GM18507 (cell line): ENCODE results near the gene CHN2.

Experiments used
- DNase-seq: peaks from one replicate; pipeline ENCODE4 v3.0.0; 2011; ENCODE audit warnings: low read depth; ENCODE audit not compliant: insufficient read length; ENCODE audit errors: extremely low spot score
- FAIRE-seq: peaks from 2 replicates; lab custom pipeline; 2011; peaks lifted over from hg19 to GRCh38; lab: Jason Lieb, UNC

CHN2 gene

DNA sequence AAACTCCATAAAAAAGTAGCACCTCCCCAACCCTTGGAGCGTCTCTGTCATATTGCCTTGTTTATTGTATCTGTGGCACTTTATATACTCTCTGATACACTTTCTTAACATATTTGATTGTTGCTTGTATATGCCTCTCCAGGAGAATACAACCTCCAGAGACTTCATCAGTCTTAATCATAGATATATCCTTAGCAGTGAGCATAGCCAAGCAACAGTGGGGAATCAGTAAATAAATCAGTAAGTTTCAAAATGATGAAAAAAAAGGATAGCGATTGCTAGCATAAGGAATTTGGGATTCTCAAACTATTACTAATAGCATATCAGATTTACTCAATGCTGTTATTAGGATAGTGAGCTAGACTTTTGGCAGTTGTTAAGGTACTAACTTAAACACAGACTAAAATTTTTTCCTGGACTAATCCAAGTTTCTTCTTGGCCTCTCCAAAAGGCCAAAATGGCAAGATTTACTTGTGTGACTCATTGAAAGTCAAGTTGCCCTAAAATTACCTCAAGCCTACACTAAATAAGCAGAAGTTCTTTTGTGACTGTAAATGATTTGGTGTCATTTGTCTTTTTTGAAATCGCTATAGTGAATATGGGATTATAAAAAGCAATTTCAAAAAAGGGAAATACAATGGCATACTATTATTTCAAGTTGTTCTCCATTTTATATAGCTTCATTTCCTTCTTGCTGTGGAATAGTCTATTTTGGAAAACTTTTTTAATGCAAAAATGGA, 177.9 kb downstream of the CHN2 start:
- DNase-seq, result no peak
- FAIRE-seq, result no peak

GRCh38 chr7:29375641-29376562, 181.3 kb downstream of the CHN2 start:
- DNase-seq (no peak), FAIRE-seq (no peak)

- FAIRE-seq, result no peak
- DNase-seq, result no peak
Measured at GRCh38 chr7:29377718-29378117, 183.1 kb downstream of the CHN2 start.

DNA sequence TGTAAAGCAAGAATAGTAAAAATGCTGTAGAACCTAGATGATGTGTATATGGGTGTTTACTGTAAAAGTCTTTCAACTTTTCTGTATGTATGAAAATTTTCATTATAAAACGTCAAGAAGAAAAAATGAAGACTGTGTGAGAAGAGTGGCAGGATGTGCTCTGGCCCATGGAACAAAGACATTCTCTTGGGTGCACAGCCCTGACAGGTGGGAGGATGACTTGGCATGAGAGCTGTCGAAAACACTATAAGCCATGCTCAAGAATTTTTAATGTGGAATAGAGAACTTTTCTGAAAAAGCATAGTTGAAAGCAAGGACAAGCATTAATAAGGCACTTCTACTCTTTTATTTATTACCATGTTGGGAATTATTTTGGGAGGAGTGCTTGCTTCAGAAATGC, 185.0 kb downstream of the CHN2 start:
- FAIRE-seq (no peak), DNase-seq (no peak)

GRCh38 chr7:29381206-29382094, 186.9 kb downstream of the CHN2 start:
- no peak for FAIRE-seq

DNA sequence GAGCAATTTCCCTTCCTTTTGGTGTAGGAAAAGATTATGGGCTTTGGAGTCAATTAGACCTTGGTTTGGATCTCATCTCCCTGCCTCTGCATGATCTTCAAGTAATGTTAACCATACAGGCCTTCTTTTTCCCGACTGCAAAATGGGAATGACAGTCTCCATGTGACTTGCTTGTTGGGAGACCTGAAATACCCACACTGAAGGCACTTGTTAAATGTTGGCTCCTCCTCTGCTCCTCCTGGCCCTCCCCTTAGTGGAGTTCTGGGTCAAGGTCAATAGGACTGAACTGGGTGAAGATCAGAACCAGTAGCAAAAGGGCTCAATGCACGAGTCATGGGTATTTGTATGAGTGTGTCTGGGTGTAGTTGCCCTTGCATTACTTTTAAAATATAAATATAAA, 189.7 kb downstream of the CHN2 start:
- no peak for FAIRE-seq
- no peak for DNase-seq

More at GRCh38 chr7:29381206-29382094, 186.9 kb downstream of the CHN2 start:
- no peak for DNase-seq

- DNase-seq (no peak), FAIRE-seq (no peak)
Measured at GRCh38 chr7:29385214-29385814, 190.7 kb downstream of the CHN2 start.

- no peak for FAIRE-seq
Measured at GRCh38 chr7:29386196-29386765, 191.7 kb downstream of the CHN2 start.

GRCh38 chr7:29391262-29391661, 196.7 kb downstream of the CHN2 start:
- DNase-seq (no peak), FAIRE-seq (no peak)

More at GRCh38 chr7:29386196-29386765, 191.7 kb downstream of the CHN2 start:
- no peak for DNase-seq

GRCh38 chr7:29394321-29394720, 199.7 kb downstream of the CHN2 start:
- no peak for DNase-seq
- FAIRE-seq, result no peak

GRCh38 chr7:29396563-29396962, 202.0 kb downstream of the CHN2 start:
- FAIRE-seq, result no peak
- no peak for DNase-seq

DNA sequence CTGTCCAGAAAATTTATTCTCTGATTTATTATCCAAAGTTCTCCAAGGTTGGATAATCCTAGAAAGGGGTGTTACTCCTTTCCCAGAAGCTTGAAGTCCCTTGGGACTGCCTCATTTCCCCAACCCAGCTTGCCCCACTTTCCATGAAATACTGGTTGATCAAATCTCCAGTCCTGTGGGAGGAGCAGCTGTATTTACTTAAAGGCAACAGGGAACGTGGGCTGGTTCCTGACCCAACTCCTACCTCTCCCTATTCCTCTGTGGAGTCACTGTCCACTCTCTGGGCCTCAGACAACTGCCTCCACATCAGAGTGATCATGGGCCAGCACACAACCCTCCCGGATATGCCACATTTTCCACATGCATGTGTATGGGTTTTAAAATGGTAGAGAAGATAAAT, 202.8 kb downstream of the CHN2 start:
- no peak for FAIRE-seq
- DNase-seq, result no peak

DNA sequence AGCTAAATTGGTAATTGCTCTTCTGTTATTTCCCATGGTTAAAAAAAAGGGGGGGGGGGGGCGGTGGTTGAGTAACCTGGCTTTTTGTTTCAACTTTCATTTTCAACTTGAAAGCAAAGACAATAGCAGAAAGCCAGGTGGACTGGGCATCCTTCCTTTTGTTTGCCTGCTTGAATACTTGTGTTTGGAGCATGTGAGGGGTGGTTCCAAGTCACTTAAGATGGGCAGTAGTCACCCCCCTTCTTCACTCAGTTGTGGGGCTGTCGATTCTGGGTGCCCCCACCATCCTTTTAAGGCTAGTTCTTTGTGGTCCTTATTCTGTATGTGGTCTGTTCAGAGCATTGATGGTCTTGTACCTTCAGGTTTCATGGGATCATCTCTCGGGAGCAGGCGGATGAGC, 203.4 kb downstream of the CHN2 start:
- FAIRE-seq (no peak), DNase-seq (no peak)

- DNase-seq (no peak), FAIRE-seq (no peak)
Measured at GRCh38 chr7:29400437-29400836, 205.9 kb downstream of the CHN2 start.

DNA sequence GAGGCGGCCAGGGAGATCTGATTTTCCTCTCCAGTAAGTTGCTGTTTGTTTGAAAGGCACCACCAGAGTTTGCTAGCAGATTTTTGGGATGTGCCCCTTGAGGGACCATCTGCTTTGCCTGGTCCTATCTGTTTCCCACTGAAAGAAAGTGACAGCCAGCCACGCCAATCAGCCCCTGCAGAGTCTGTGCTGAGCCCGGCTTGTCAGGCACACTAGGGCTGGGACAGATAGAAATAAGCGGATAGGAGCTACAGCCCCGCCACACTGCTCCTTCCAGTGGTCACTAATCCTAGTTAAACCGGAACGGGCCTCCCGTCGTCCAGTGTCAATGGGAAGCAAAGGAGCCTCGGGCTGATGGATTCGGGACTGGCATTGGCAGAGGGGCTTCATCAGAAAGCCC, 207.2 kb downstream of the CHN2 start:
- FAIRE-seq (no peak), DNase-seq (no peak)

- DNase-seq (no peak), FAIRE-seq (no peak)
Measured at GRCh38 chr7:29405891-29406290, 211.3 kb downstream of the CHN2 start.

GRCh38 chr7:29406366-29406765, 211.8 kb downstream of the CHN2 start:
- no peak for DNase-seq
- FAIRE-seq, result no peak

DNA sequence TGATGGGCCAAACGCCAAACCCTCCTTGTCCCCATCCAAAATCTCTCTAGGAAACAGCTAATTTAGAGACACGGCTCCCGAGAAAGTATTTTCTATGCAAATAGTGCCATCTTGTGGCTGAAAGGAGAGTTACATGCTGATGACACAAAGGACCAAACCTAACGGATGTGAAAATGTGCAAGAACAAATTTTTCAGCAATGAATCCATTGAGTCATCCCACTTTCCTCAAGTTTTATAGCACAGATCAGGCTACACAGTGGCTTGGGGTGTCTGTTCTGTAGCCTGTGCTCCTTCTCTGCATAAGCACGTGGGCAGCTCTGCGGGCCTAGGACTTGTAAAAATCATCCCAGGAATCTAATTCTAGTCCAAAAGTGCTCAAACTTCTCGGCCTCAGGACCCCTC, 214.3 kb downstream of the CHN2 start:
- DNase-seq (peak; percentile 37), FAIRE-seq (peak; percentile 94)

- DNase-seq (no peak), FAIRE-seq (no peak)
Measured at GRCh38 chr7:29410996-29411395, 216.4 kb downstream of the CHN2 start.
